RWPE2 (cell line): ENCODE data around the gene NCOA3.

ENCODE experiments used
- ATAC-seq: fragments of 200-7000 bp; cut with Tn5 transposase; 3 replicates; pipeline ENCODE4 v1.9.1; 2021; ENCODE audit warnings: low read depth
- DNase-seq: peaks from one replicate; pipeline ENCODE4 v3.0.0-alpha.2; 2020; ENCODE audit warnings: low spot score
- H3K27ac ChIP-seq: fragments of 450-650 bp; 2 replicates; pipeline ENCODE4 v1.5.1; 2017; ENCODE audit warnings: mild to moderate bottlenecking; ENCODE audit not compliant: poor library complexity, severe bottlenecking
- H3K27me3 ChIP-seq: fragments of 250-450 bp; sonication (Bioruptor Pico); 2 replicates; pipeline ENCODE4 v1.5.1; 2021; ENCODE audit warnings: mild to moderate bottlenecking, moderate library complexity; ENCODE audit not compliant: insufficient read depth, poor library complexity, severe bottlenecking
- H3K36me3 ChIP-seq: fragments of 250-450 bp; sonication (Bioruptor Pico); 2 replicates; pipeline ENCODE4 v1.5.1; 2020; ENCODE audit warnings: low read depth, mild to moderate bottlenecking, moderate library complexity
- H3K4me1 ChIP-seq: fragments of 250-450 bp; sonication (Bioruptor Pico); 2 replicates; pipeline ENCODE4 v1.5.1; 2021; ENCODE audit warnings: mild to moderate bottlenecking, moderate library complexity; ENCODE audit not compliant: insufficient read depth, poor library complexity, severe bottlenecking
- H3K4me3 ChIP-seq: fragments of 250-450 bp; sonication (Bioruptor Pico); 2 replicates; pipeline ENCODE4 v1.5.1; 2021; ENCODE audit warnings: mild to moderate bottlenecking, moderate library complexity; ENCODE audit not compliant: severe bottlenecking
- H3K9me3 ChIP-seq: fragments of 250-450 bp; sonication (Bioruptor Pico); 2 replicates; pipeline ENCODE4 v1.5.1; 2021; ENCODE audit warnings: mild to moderate bottlenecking, moderate library complexity; ENCODE audit not compliant: severe bottlenecking
- TF ChIP-seq, protein P1 (sequence below): fragments of 450-650 bp; IDR thresholded peaks from one replicate; pipeline ENCODE4 v1.5.1; 2017; ENCODE audit warnings: mild to moderate bottlenecking, moderate library complexity; ENCODE audit not compliant: poor library complexity, severe bottlenecking

NCOA3 gene

DNA sequence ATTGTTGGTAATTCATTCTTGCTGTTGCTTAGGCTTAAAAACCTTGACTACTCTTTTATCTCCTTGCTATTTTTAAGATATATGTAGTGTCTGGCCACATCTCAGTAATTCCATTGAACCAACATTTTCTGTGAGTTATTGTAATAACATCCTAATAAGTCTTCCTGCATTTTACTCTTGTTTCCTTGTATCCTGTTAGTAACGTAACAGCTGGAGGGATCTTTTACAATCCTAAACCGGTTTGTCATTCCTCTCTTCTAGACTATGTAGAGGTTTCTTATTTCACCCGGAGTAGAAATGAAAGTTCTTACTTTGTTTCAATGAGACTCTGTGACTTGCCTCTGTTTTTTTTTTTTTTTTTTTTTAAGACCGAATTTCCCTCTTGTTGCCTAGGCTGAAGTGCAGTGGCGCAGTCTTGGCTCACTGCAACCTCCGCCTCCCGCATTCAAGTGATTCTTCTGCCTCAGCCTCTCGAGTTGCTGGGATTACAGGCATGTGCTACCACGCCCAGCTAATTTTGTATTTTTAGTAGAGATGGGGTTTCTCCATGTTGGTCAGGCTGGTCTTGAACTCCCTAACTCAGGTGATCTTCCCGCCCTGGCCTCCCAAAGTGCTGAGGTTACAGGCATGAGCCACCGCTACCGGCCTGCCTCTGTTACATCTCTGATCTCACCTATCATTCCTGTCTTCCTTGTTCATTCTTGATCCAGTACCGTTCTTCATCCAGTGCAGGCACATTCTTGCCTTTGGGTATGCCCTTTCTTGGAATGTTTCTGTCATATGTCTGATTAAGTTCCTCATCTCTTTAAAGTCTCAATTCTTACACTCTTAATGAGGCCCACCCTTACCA, 44.7 kb downstream of the NCOA3 start:
- peaks cover 31% of the 10 kb centered on the region for H3K4me1 ChIP-seq
- H3K27ac ChIP-seq = peak overlapping the region; percentile 21
- no peaks in the 10 kb centered on the region for H3K9me3 ChIP-seq
- peak; percentile 83 for ATAC-seq
- H3K36me3 ChIP-seq = peaks cover 7% of the 10 kb centered on the region; the same call in 1 of the 2 replicates
- DNase-seq = no peak
- TF ChIP-seq, protein P1, sequence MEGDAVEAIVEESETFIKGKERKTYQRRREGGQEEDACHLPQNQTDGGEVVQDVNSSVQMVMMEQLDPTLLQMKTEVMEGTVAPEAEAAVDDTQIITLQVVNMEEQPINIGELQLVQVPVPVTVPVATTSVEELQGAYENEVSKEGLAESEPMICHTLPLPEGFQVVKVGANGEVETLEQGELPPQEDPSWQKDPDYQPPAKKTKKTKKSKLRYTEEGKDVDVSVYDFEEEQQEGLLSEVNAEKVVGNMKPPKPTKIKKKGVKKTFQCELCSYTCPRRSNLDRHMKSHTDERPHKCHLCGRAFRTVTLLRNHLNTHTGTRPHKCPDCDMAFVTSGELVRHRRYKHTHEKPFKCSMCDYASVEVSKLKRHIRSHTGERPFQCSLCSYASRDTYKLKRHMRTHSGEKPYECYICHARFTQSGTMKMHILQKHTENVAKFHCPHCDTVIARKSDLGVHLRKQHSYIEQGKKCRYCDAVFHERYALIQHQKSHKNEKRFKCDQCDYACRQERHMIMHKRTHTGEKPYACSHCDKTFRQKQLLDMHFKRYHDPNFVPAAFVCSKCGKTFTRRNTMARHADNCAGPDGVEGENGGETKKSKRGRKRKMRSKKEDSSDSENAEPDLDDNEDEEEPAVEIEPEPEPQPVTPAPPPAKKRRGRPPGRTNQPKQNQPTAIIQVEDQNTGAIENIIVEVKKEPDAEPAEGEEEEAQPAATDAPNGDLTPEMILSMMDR = no peak
- H3K4me3 ChIP-seq = no peak overlapping the region
- no peaks in the 10 kb centered on the region for H3K27me3 ChIP-seq

DNA sequence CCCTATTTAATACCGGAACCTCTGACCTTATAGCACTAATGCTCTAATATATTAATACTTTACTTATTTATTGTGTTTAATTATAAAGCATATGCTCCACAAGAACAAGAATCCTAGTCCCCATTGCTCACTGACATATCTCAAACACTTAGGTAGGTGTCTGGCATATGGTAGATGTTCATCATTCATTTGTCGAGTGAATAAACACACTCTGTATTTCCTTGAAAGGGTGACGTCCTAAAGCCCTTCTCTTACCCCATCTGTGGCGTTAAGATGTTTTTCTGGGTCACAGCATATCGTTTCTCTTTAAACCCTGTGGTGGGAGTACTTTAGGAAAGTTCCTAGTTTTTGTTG, 45.3 kb downstream of the NCOA3 start:
- H3K4me1 ChIP-seq = peaks cover 31% of the 10 kb centered on the region
- no peaks in the 10 kb centered on the region for H3K9me3 ChIP-seq

DNA sequence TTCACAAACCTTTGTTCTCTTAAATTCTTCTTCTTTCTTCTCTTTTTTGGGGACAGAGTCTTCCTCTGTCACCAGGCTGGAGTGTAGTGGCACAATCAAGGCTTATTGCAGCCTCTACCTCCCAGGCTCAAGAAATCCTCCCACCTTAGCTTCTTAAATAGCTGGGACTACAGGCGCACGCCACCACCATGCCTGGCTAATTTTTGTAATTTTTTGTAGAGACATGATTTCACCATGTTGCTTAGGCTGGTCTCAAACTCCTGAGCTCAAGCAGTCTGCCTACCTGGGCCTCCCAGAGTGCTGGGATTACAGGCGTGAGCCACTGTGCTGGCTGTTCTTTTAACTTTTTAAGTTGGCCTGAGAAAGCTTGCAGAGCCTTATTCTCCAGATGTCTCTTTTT, 48.0 kb downstream of the NCOA3 start:
- Histone ChIP-seq H3K4me3 (no peak overlapping the region), H3K27ac (no peak overlapping the region), H3K36me3 (peaks cover 9% of the 10 kb centered on the region), H3K27me3 (no peaks in the 10 kb centered on the region), H3K9me3 (no peaks in the 10 kb centered on the region), H3K4me1 (peaks cover 19% of the 10 kb centered on the region)
- ATAC-seq (no peak), DNase-seq (no peak)
- TF ChIP-seq, protein P1 = no peak

More for the DNA sequence above, 45.3 kb downstream of the NCOA3 start:
- ATAC-seq (no peak), DNase-seq (no peak)
- TF ChIP-seq, protein P1 = no peak
- H3K27me3 ChIP-seq = no peaks in the 10 kb centered on the region
- H3K36me3 ChIP-seq = peaks cover 7% of the 10 kb centered on the region; the same call in 1 of the 2 replicates
- no peak overlapping the region for H3K4me3 ChIP-seq
- peak overlapping the region; percentile 21 for H3K27ac ChIP-seq

DNA sequence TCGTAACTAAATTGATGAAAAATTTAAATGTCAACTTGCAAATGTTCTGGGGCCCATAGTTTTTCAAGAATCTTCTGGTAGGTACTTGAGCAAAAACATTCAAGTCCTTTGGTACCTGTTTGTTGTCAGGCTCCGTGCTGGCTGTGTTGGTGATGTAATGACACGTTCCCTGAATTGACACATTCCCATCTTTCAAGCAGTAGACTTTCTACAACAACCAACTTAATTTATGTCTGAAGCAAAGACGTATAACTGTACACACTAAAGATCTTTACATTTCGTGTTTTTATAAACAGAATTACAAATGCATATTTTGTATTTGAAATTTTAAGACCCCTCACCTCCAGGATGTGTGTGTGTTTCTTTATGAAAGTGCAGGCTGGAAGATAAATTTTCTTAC, 49.5 kb downstream of the NCOA3 start:
- ATAC-seq (no peak), DNase-seq (no peak)
- TF ChIP-seq, protein P1 = no peak
- peaks cover 14% of the 10 kb centered on the region; the same call in 1 of the 2 replicates for H3K36me3 ChIP-seq
- no peak overlapping the region for H3K4me3 ChIP-seq
- H3K9me3 ChIP-seq = no peaks in the 10 kb centered on the region
- no peak overlapping the region for H3K27ac ChIP-seq
- H3K4me1 ChIP-seq = peaks cover 8% of the 10 kb centered on the region
- no peaks in the 10 kb centered on the region for H3K27me3 ChIP-seq

DNA sequence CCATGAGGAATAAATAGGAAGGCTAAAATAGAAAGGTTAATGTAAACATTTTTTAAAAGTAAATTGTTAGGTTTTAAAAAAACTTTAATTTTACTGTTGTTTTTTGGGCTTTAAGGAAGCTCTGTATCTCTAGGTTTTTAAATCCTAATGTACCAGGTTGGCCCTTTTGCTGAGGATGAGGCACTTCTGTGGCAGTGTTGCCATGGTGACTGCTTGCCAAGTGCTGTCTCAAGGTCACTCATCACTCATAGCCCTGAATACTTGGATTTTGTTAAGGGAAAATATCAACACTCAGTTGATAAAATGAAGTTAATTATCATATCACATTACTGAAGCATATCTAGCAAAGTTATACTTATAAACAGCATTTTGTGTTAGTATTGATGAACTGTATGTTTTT, 50.2 kb downstream of the NCOA3 start:
- DNase-seq = no peak
- ATAC-seq = no peak
- Histone ChIP-seq H3K27ac (no peak overlapping the region), H3K27me3 (no peaks in the 10 kb centered on the region), H3K4me3 (no peak overlapping the region), H3K4me1 (peaks cover 2% of the 10 kb centered on the region), H3K36me3 (peaks cover 13% of the 10 kb centered on the region; the same call in 1 of the 2 replicates), H3K9me3 (no peaks in the 10 kb centered on the region)
- TF ChIP-seq, protein P1 = no peak
